Right lung (tissue), 5 donors: ENCODE measurements around the gene MXD1. TPM values are rescaled to one million over a fixed set of nuclear protein-coding genes. Genes with fewer than 3 reads are reported as not detected.

Experiments used
- DNase-seq, 2 donors: peaks; one replicate each; pipeline ENCODE4 v3.0.0-alpha.2; 2013
- polyA plus RNA-seq, 5 donors: library from polyadenylated mRNA; unstranded; fragments of 120-200 nt; gene quantifications; one replicate each; pipeline versions ENCODE4 v1.2.1 to v1.2.3, GENCODE V29; 2013; ENCODE audit warnings: inconsistent platforms in 1 of 5, low replicate concordance in 1 of 5; ENCODE audit not compliant: insufficient read length in 5 of 5, insufficient read depth in 1 of 5

MXD1 gene
- polyA plus RNA-seq, 5 donors, result 8.1 to 12.7 (median 11.0) TPM

GRCh38 chr2:69975136-69975852, 60.4 kb downstream of the MXD1 start:
- no peak for DNase-seq

- DNase-seq, result no peak
Observed at GRCh38 chr2:69975853-69976462, 61.0 kb downstream of the MXD1 start.

- DNase-seq, result no peak
Observed at GRCh38 chr2:69977186-69977585, 62.3 kb downstream of the MXD1 start.

GRCh38 chr2:69977906-69978482, 63.1 kb downstream of the MXD1 start:
- DNase-seq, result no peak

- no peak for DNase-seq
Observed at GRCh38 chr2:69979902-69980807, 65.2 kb downstream of the MXD1 start.

- DNase-seq, result no peak
Observed at GRCh38 chr2:69983392-69983966, 68.6 kb downstream of the MXD1 start.

GRCh38 chr2:69985216-69985615, 70.3 kb downstream of the MXD1 start:
- no peak for DNase-seq

- no peak for DNase-seq
Observed at GRCh38 chr2:69985688-69986087, 70.8 kb downstream of the MXD1 start.

GRCh38 chr2:69986691-69987090, 71.8 kb downstream of the MXD1 start:
- DNase-seq, result no peak

- DNase-seq, result no peak
Observed at GRCh38 chr2:69988086-69988635, 73.3 kb downstream of the MXD1 start.

- no peak for DNase-seq
Observed at GRCh38 chr2:69989009-69989408, 74.1 kb downstream of the MXD1 start.

GRCh38 chr2:69989441-69990105, 74.7 kb downstream of the MXD1 start:
- DNase-seq, result no peak

Other genes starting within 250 kb of the MXD1 start
- 100 to 1,000 TPM in 1 of 5 donors, 10 to 100 TPM in 4; 77.3 to 102 (median 85.8) TPM for gene ANXA4, start 173.0 kb upstream of the MXD1 start, polyA plus RNA-seq
- 10 to 100 TPM; 20.3 to 29.1 (median 27.1) TPM for gene GMCL1, start 85.4 kb upstream of the MXD1 start, polyA plus RNA-seq
- 10 to 100 TPM; 59.9 to 83.7 (median 73.7) TPM for gene SNRNP27, start 21.2 kb upstream of the MXD1 start, polyA plus RNA-seq
- gene ASPRV1, start 46.5 kb downstream of the MXD1 start, polyA plus RNA-seq, result 1 to 10 TPM; 2.0 to 4.0 (median 3.1) TPM
- gene PCBP1, start 172.4 kb downstream of the MXD1 start, polyA plus RNA-seq, result 100 to 1,000 TPM; 160 to 295 (median 193) TPM